Measurements from ENCODE around the gene RASL10B.
"Not testable (repeated sequence)": the region's sequence is repeated elsewhere in the genome, so short reads cannot be mapped to it uniquely, and the experiment has no call there.

Gene RASL10B

GRCh38 chr17:35695613-35696012 is 35.8 kb upstream of the RASL10B start:
- no peak for TF ChIP-seq CTCF (IDR thresholded peaks at IDR 0.05; ENCODE audit: control insufficient read depth, insufficient read depth, low read depth, low read length, missing control alignments)
- DNase-seq (ENCODE audit: low read depth) = no peak
- H3K4me3 ChIP-seq (ENCODE audit: control insufficient read depth, low read depth, low read length) = no peak overlapping the region

- H3K4me3 ChIP-seq (ENCODE audit: control insufficient read depth, low read depth, low read length) = no peak overlapping the region
- TF ChIP-seq CTCF (IDR thresholded peaks at IDR 0.05; ENCODE audit: control insufficient read depth, insufficient read depth, low read depth, low read length, missing control alignments) = no peak
- DNase-seq (ENCODE audit: low read depth) = no peak
Observed at GRCh38 chr17:35698800-35699199, 32.6 kb upstream of the RASL10B start.

- no peak overlapping the region for H3K4me3 ChIP-seq (ENCODE audit: control insufficient read depth, low read depth, low read length)
- DNase-seq (ENCODE audit: low read depth) = no peak
- no peak for TF ChIP-seq CTCF (IDR thresholded peaks at IDR 0.05; ENCODE audit: control insufficient read depth, insufficient read depth, low read depth, low read length, missing control alignments)
Observed at GRCh38 chr17:35700150-35700549, 31.3 kb upstream of the RASL10B start.

GRCh38 chr17:35701491-35701890 is 29.9 kb upstream of the RASL10B start:
- H3K4me3 ChIP-seq (ENCODE audit: control insufficient read depth, low read depth, low read length) = no peak overlapping the region
- no peak for DNase-seq (ENCODE audit: low read depth)
- TF ChIP-seq CTCF (IDR thresholded peaks at IDR 0.05; ENCODE audit: control insufficient read depth, insufficient read depth, low read depth, low read length, missing control alignments) = no peak

GRCh38 chr17:35703308-35703707 is 28.1 kb upstream of the RASL10B start:
- DNase-seq (ENCODE audit: low read depth) = not testable (repeated sequence)

GRCh38 chr17:35705230-35705629 is 26.2 kb upstream of the RASL10B start:
- no peak for DNase-seq (ENCODE audit: low read depth)
- TF ChIP-seq CTCF (IDR thresholded peaks at IDR 0.05; ENCODE audit: control insufficient read depth, insufficient read depth, low read depth, low read length, missing control alignments) = no peak

More at GRCh38 chr17:35703308-35703707, 28.1 kb upstream of the RASL10B start:
- H3K4me3 ChIP-seq (ENCODE audit: control insufficient read depth, low read depth, low read length) = not testable (repeated sequence)

GRCh38 chr17:35705705-35706104 is 25.7 kb upstream of the RASL10B start:
- H3K4me3 ChIP-seq (ENCODE audit: control insufficient read depth, low read depth, low read length) = no peak overlapping the region
- no peak for DNase-seq (ENCODE audit: low read depth)

More at GRCh38 chr17:35705230-35705629, 26.2 kb upstream of the RASL10B start:
- H3K4me3 ChIP-seq (ENCODE audit: control insufficient read depth, low read depth, low read length) = no peak overlapping the region

More at GRCh38 chr17:35705705-35706104, 25.7 kb upstream of the RASL10B start:
- no peak for TF ChIP-seq CTCF (IDR thresholded peaks at IDR 0.05; ENCODE audit: control insufficient read depth, insufficient read depth, low read depth, low read length, missing control alignments)

Data from AG09309 (cell line).